HL-60/S4 (cell line): Measurements from ENCODE around the gene POU2F2.
"Not testable (repeated sequence)": the region's sequence is repeated elsewhere in the genome, so short reads cannot be mapped to it uniquely, and the experiment has no call there.

ENCODE experiments used
- in situ Hi-C: fragments of 300-500 bp; cut with MboI; formaldehyde crosslinking; loops from 2 replicates; pipeline ENCODE4 v1.14.3; 2022; ENCODE audit warnings: low sequenced_read_pairs

Gene POU2F2

DNA sequence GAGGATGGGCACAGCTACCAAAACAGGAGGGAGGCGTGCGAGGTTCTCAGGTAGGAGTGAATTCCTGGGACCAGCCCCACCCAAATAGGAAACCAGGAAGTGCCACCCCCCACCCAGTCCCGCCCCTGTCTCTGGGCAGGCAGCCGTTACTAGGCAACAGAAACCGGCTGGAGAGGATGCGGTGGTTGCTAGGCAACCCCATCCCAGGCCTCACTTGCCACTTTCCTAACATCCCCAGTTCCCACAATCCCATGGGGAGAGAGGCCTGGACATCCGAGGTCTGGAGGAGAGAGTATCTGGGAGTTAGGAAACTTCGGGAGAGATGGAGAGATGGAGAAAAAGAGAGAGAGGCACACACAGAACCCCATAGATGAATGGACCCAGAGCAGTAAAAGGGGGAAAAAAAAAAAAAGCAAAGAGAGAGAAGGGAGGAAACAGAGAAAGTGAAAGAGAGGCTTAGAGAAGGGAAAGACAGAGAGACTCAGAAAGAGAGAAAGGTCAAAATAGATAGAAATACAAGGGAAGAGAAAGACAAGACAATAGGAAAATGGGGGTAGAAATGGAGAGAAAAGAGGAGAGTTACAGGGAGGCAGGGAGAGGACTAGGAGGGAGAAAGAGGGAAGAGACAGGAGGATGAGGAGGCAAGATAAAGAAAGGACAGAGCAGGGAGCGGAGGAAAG, 66.0 kb downstream of the POU2F2 start:
- in situ Hi-C loops = no loop called here

DNA sequence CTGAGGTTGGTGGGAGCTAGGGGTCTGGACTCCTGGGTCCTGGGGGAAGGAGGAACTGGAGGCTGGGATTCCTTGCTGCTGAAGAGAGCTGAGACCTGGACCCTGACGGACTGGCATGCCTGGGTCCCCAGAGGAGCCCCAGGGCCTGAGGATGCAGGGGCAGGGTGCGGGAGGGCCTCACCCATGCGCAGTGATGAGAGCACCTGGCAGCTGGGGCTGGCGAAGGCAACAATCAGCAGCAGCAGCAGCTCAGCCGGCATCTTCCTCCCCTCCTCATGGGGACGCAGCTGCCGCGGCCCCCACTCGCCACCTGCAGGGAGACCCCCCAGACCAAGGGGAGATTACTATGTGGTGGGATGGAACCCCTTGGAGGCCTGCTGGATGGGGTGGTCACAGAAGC, 66.7 kb downstream of the POU2F2 start:
- in situ Hi-C loops = no loop called here

DNA sequence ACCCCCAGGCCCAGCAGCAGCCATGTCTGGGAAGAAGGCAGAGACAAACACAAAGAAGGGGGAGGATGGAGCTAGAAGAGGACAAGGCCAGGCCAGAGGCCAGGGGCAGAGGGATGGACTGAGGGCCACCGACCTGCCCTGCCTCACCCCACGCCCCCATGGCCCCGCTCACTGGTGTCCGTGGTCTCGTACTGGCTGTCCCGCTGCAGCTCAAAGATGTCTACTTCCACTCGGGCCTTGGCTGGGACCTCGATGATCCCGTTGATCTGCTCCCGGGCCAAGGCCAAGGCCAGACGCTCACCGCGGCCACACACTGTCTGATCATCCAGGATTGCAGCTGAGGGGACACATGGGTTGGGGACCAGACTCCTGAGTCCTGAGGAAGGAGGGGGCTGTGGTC, 67.2 kb downstream of the POU2F2 start:
- in situ Hi-C loops = no loop called here

DNA sequence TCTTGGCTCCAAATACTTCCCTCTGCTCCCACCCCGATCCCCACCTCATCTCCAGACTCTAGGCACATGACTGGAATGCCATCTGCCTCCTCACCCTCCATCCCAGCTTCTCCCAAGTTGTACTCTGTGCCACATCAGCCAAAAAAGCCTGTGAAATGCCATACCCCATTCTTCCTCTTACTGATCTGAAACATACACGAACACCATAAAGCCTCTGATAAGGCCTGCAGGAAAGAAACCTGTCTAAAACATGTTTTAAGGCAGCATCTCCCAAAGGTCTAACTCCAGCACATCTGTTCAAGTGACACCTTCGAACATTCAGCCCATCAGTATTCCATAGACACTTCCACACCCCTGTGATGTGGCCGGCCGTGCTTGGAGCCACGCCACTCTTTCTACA, 67.8 kb downstream of the POU2F2 start:
- in situ Hi-C loops = no loop called here

DNA sequence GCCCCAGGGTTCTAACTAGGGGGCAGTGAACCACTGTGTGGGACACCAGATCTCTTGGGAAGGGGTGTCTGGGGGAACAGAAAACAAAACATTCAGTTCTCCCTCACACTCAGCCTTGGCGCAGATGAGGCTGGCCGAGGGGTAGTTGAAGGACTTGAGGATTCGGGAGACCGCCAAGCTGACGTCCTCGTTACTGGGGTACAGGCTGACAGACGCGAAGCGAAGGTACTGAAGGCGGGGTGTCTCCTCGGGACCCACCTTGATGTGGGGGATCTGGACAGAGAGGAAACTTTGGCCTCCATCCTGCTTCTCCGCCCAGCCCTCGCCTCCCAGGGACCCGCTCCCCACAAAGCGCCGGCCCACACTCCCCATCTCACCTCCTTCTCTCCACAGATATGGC, 69.9 kb downstream of the POU2F2 start:
- in situ Hi-C loops = no loop called here

DNA sequence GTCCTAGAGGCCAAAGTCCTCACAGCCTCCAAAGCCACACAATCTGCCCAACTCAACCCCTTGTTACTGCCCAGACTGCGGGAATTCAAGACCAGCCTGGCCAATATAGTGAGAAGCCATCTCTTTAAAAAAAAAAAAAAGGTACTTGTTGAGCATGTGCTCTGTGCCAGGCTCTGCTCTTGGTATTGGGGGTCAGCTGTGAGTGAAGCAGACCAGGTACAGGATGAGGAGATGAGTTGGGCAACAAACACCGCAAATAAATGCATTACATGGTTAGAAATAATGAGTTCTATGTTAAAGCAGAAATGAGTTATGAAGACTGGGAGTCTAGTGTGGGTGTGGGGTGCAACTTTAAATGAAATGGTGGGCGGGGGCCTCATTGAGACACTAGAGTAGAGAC, 72.1 kb downstream of the POU2F2 start:
- in situ Hi-C loops = no loop called here

DNA sequence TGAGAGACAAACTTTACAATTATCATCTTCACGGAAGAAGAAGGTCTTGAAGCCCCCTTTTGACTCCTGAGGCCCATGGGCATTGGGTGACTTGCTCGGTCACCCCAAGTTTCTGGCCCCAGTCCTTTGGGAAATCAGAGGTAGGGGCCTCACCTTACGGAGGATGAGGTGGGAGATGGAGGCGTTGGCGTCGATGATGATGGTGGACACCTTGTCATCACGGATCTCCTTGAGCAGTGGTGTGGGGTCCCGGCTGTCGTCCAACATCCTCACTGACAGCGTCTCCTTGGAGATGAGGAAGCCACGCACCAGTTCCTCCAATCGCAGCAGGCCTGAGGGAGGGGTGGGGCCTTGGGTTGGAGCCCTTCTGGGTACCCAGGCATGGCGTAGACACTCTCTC, 73.0 kb downstream of the POU2F2 start:
- in situ Hi-C loops = no loop called here

DNA sequence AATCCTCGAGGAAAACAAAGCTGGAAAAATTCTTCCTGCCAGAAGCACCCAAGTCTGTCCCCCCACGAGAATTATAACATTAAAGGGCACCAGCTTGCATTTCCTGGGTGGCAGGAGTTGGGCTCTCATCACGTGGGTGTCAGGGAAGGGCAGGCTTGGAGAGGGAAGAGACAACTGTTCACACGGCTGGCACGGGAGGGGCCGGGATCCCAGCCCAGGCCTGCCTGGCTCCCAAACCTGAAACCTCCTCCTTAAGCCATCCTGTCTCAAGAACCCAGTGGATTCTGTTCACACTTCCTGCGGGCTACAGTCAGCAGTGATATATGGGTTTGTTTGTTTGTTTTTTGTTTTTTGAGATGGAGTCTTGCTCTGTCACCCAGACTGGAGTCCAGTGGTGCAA, 74.4 kb downstream of the POU2F2 start:
- in situ Hi-C loops = no loop called here

DNA sequence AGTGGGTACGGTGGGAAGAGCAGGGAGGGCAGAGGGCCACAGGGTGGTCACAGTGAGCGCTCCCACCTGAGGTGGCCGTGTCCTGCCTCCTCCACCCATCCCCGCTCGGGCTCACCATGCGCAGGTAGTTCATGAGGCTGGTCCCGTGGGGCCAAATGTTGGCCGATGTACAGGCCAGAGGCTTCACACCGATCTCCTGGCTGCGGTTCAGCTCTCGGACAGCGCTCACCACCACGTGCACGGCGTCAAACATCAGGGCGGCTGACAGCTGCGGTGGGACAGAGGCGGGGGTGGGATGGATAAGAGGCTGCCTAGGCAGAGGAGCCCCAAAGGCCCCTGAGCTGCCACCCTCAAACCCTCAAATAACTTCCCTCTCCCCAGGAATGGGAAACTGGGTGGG, 78.0 kb downstream of the POU2F2 start:
- in situ Hi-C loops = no loop called here

DNA sequence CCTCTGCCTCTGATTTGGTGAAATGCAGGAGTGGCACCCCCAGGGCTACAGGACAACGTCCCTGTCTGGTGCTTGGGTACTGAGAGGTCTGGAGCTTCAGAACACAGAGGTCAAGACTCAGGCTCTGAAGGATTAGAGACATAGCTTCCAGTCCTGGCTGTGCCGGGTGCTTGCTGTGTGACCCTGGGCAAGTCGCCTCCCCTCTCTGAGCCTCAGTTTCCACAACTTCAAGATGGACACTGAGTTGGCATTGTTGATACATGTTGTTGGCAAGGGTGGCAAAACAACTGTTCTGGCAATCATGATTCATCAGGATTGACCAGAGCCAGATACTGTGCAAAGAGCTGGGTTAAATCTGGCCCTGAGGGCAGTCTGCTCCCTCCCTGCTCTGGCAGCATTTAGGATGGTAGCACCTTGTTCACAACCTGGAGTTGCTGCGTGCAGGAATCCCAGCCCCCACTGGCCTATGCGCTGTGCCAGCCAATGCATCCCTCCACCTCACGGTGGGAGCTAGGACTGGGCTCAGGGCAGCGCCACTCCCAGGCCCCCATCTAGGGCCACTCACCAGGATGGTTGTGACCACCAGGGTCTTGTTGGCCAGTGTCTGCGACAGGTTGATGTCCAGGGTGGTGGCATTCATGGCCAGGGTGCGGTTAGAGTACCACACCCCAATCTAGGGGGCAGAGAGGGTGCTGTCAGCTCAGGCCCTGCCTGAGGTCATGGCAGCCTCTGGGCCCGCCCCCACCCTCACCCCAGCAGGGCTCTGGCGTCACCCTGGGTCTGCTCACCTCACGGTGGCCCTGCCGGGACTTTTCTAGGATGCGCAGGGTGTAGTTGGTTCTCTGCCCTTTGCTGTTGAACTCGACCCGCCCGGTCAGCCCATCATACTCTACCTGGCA, 79.0 kb downstream of the POU2F2 start:
- in situ Hi-C loops = no loop called here

DNA sequence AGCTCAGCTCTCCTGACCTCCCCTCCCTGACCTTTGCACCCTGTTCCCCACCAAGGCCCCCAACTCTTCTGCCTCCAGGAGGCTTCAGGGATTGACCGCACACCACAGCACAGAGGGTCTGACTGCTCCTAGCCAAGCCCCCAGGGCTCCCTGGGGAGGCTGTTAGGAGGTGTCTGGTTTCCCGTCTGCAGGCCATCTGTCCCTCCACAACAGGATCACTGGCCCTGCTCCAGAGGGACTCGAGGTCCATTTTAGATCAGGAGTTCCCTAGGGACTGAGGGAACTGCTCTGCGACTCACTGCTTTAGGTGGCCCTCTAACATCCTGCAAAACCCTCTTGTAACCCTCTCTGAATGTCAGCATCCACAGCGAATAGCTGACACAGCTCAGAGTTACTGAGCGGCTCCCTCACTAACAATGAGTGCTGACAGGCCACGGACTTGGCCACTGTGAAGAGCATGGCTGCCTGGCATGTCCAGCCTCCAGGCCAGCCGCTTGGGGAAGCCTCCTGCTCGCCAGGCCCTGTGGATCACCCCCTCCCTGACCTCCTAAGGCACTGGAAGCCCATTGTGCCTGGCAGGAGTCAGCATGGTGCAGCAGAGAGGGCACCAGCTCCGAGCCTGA, 79.9 kb downstream of the POU2F2 start:
- in situ Hi-C loops = no loop called here

DNA sequence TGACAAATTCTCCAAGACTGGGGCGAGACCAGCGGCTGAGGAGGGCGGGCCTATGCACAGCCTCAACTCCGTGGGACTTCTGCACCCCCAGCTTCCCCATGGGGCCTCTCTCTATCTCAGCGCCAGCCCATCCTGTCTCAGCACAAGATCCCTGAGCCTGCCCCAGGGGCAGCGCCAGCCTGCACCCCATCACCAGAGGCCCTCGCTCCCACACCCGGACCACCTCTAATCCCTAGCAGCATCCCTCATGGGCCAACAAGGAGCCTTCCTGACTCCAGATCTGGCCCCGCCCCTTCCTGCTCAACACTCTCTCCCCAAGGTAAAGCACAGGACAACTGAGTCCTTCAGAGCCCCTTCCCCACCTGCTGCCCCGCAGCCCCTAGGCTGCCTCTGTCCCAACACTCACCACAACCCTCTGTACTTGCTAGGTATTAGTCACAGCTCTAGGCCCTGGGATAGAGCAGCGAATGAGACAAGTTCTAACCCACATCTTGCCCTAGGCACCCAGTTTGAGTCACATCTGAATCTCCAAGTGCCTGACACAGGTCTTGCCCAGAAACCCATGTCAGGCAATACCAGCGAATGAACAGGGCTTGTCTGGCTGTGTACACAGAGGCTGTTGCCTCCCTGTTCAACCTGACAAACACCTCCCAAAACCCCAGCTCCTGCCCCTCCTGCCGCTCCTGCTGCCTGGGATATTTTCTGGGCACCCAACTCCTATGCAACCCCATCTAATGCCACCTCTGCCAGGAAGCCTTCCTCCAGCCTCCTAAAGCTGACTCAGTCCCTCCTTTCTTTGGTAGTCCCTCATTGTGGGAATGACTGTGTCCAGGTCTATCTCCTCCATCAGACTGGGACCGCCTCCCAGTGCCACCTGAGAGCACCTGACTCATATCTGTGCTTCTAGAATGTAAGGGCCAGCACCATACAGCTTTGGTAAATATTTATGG, 80.8 kb downstream of the POU2F2 start:
- in situ Hi-C loops = no loop called here

DNA sequence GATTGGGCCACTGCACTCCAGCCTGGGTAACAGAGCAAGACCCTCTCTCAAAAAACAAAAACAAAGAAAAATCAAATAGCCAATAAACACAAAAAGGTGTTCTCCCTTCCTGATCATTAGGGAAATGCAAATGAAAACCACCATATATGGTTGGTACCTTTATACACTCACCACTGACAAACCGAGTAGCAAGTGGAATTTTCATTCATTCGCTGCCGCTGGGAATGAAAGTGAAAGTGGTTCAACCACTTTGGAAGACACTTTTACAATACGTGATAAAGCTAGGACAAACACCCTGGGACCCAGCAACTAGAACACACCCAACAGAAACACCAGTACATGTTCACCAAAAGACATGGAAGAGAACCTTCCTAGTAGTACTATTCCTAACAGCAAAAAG, 83.3 kb downstream of the POU2F2 start:
- in situ Hi-C loops = no loop called here

DNA sequence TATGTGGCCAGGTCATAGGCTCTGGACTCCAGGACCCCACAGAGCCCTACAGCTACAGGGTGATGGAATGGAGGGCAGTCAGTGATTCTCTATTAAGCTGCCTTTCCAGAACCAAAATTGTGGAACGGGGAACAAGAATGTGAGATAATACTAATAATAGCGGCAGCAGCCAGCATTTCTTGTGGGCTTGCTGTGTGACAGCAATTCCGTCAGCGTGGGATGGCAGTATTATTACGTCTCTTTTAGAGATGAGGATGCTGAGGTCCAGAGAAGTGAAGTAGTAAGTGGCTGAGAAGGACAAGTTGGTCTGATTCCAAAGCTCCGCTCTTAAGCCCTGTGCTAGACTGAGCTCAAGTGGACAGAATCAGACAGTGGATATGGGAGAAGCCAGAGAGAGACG, 86.7 kb downstream of the POU2F2 start:
- in situ Hi-C loops = no loop called here

DNA sequence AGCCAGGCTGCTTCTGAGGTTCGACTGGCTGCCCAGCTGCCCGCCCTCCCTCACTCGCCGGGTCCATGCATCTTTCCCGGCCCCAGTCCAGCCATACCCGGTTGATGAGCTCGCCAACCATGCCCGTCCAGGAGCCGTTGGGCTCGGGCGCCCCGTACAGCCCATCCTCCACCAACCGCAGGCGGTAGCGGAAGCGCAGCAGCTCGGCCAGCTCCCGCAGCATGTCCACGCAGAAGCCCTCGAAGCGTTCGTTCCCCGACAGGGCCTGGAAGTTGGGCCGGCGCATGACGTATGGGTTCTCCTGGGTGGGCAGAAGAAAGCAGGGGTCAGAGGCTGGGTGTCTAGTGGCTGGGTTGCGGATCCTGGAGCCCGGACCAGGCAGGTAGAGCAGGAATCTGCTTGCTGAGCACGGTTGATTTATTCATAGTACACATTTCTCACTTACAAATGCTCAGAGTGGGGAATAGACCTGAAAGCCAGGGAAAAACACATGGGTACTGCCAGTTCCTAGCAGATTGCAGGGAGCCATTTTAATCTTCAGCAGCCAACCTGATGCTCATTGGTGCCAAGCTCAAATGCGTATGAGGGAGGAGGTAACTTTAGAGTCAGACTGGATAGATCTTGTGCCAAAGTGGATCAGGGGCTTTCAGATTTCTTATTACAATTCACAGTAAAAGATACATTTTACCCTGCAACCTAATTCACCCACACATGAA, 89.6 kb downstream of the POU2F2 start:
- in situ Hi-C loops = no loop called here

DNA sequence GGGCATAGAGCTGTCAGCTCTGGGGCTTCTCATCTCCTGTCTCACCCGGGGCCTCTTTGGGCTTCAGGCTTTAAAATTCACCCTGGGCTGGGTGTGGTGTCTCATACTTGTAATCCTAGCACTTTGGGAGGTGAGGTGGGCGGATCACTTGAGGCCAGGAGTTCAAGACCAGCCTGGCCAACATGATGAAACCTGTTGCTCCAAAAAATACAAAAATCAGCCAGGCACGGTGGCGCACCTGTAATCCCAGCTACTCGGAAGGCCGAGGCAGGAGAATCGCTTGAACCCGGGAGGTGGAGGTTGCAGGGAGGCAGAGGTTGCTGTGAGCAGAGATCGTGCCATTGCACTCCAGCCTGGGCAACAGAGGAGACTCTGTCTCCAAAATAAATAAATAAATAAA, 91.8 kb downstream of the POU2F2 start:
- in situ Hi-C loops = not testable (repeated sequence)

DNA sequence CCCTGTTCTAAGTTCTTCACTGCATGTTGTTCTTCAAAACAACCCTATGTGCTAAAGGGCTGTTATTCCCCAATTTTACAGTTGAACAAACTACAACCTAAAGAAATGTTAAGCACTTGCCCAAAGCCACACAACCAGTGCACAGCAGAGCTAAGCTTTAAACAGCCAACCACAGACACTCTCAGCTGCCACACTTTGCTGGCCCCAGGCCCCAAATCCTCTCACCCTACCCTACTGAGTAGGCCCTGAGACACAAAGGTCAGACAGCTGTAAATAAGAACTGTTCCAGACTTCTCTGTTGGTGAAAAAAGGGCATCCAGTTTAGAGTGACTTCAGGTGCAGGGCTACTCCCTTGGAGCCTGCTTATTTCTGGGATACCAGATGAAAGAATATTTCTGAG, 92.2 kb downstream of the POU2F2 start:
- in situ Hi-C loops = no loop called here

DNA sequence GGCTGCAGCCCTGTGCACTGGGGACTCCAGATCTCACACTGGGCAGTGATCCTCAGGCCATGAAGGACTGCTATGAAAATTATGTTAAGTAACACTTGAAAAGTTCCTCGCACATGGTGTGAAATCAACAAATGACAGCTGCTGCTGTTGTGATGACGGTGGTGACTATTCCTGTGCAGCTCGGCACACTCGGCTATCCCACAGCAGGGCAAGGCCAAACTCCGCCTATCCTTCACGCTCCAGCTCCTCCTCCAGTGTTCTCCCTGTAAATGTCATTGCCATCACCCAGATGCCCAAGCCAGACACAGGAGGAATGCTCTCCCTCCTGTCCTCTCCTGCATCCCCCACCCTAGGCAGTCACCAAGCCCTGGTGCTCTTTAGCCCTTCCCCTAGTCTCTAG, 93.6 kb downstream of the POU2F2 start:
- in situ Hi-C loops = no loop called here

DNA sequence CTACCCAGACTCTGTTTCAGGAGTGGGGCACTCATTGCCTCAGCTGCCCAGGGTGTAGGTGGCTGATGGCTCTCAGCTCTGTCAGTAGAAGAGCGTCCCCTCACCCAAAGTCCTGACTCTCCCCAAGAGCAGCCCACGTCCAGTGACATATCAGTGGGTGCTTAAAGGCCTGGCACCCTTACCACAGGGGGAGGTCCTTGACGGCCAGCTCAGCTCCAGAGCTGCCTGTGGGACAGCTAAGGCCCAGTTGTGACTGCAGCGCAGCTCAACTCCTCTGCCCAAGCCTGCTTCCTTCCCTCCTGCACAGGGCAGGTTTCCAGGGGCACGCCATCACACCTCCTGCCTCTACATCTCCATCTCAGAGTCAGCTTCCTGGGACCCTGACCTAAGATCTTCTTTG, 94.6 kb downstream of the POU2F2 start:
- in situ Hi-C loops = no loop called here
